Muscle of leg (tissue), 11 donors: ENCODE data around the gene ADIPOR2. TPM values are rescaled to one million over a fixed set of nuclear protein-coding genes. Genes with fewer than 3 reads are reported as not detected.

Experiments
- DNase-seq: peaks from one replicate; pipeline ENCODE4 v3.0.0; 2013
- H3K27ac ChIP-seq: one replicate; pipeline ENCODE4 v1.5.1; 2013; ENCODE audit warnings: mild to moderate bottlenecking, low read length, control low read depth
- H3K27me3 ChIP-seq: one replicate; pipeline ENCODE4 v1.6.1; 2013; ENCODE audit warnings: low read length; ENCODE audit not compliant: control insufficient read depth, insufficient read depth
- H3K36me3 ChIP-seq: one replicate; pipeline ENCODE4 v1.6.1; 2013; ENCODE audit warnings: low read length; ENCODE audit not compliant: control insufficient read depth, insufficient read depth
- H3K4me1 ChIP-seq: one replicate; pipeline ENCODE4 v1.6.1; 2013; ENCODE audit warnings: low read length; ENCODE audit not compliant: control insufficient read depth, insufficient read depth
- H3K4me3 ChIP-seq: one replicate; pipeline ENCODE4 v1.5.1; 2013; ENCODE audit warnings: low read length, control low read depth
- H3K9me3 ChIP-seq: replicated peaks from 2 replicates; pipeline ENCODE4 v1.6.1; 2013; ENCODE audit warnings: low read depth, low read length; ENCODE audit not compliant: control insufficient read depth
- WGBS: methylation state at CpG from one replicate; pipeline ENCODE4 v1.1.5; 2013; ENCODE audit warnings: missing lambda C conversion rate; ENCODE audit not compliant: insufficient coverage; 5-methylcytosine and 5-hydroxymethylcytosine counted together
- polyA plus RNA-seq, 8 donors: library from polyadenylated mRNA; unstranded; fragments of 120-200 nt; gene quantifications; one replicate each; pipeline versions ENCODE4 v1.2.1 to v1.2.3, GENCODE V29; 2013; ENCODE audit warnings: inconsistent platforms in 1 of 8, low replicate concordance in 1 of 8; ENCODE audit not compliant: insufficient read length in 8 of 8, insufficient read depth in 1 of 8
- total RNA-seq: library from RNA; stranded (reverse); fragments of 120-200 nt; gene quantifications from one replicate; pipeline ENCODE4 v1.2.4, GENCODE V29; 2013

Gene ADIPOR2
- total and polyA plus RNA-seq, 9 donors: 18.4 to 30.0 (median 25.1) TPM

GRCh38 chr12:1773937-1774655 is 83.2 kb downstream of the ADIPOR2 start:
- H3K4me1 ChIP-seq: no peaks in the 10 kb centered on the region
- no peaks in the 10 kb centered on the region for H3K27me3 ChIP-seq
- H3K4me3 ChIP-seq: no peak overlapping the region
- peak; percentile 20 for DNase-seq
- no peaks in the 10 kb centered on the region for H3K9me3 ChIP-seq
- H3K36me3 ChIP-seq: peaks cover 6% of the 10 kb centered on the region
- H3K27ac ChIP-seq: no peak overlapping the region
- no CpG with 5 or more reads among the region's 4 CpGs for WGBS

DNA sequence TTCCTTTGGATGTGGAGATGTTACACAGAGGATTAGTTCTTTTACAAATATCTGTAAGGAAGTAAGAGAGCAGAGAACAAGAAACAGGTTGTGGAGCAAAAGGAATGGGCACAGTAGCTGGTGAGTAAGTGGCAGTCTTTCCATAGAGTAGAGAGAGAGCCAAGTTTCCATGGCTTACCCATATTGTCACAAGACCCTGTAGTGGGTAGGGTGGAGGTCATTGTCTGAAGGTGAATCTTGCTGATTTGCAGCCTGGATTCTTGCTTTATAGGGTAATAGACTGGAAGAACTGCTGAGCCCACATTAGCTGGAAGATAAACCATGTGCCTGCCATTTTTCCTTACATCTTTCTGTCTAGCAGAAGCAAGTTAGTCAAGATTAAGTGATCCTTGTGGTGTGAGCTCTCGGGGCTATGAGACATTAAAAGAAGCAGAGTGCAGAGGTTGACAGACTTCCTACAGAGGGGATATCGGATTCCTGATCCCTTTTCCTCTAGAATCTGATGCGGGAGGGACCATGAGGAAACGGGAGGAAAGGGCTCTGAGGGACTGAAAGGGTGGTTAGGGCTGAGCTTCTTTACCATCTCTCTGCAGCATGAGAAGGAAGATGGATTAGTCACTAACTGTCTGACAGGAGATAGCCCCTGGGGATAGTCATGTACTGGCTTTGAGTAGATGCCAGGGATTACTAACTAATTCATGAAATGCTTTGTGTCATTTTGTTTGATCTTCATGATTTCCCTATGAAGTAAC is 85.5 kb downstream of the ADIPOR2 start:
- Histone ChIP-seq H3K4me1 (no peaks in the 10 kb centered on the region), H3K27me3 (no peaks in the 10 kb centered on the region), H3K4me3 (no peak overlapping the region), H3K27ac (no peak overlapping the region), H3K9me3 (no peaks in the 10 kb centered on the region), H3K36me3 (peaks cover 6% of the 10 kb centered on the region)
- 8% methylated on average over 2 of the region's 4 CpGs for WGBS
- DNase-seq: no peak

DNA sequence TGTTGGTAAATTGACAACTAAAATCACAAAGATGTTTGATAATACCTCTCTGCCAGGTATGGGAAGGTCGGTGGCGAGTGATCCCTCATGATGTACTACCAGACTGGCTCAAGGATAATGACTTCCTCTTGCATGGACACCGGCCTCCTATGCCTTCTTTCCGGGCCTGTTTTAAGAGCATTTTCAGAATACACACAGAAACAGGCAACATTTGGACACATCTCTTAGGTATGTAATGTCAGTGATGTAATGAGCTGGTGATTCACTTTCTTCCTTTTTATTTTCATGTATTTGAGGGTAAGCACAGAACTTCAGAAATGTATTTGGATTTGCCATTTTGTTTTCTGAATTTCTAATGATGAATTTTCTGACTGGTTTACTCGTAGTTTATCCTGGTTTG is 86.9 kb downstream of the ADIPOR2 start:
- no peak overlapping the region for H3K27ac ChIP-seq
- no peak for DNase-seq
- H3K4me1 ChIP-seq: no peaks in the 10 kb centered on the region
- no CpG with 5 or more reads among the region's 5 CpGs for WGBS
- H3K4me3 ChIP-seq: no peak overlapping the region
- no peaks in the 10 kb centered on the region for H3K9me3 ChIP-seq
- H3K36me3 ChIP-seq: peaks cover 4% of the 10 kb centered on the region
- no peaks in the 10 kb centered on the region for H3K27me3 ChIP-seq

GRCh38 chr12:1778911-1779310 is 88.0 kb downstream of the ADIPOR2 start:
- WGBS: 100% methylated on average over 1 of the region's 4 CpGs
- Histone ChIP-seq H3K4me1 (no peaks in the 10 kb centered on the region), H3K4me3 (no peak overlapping the region)

DNA sequence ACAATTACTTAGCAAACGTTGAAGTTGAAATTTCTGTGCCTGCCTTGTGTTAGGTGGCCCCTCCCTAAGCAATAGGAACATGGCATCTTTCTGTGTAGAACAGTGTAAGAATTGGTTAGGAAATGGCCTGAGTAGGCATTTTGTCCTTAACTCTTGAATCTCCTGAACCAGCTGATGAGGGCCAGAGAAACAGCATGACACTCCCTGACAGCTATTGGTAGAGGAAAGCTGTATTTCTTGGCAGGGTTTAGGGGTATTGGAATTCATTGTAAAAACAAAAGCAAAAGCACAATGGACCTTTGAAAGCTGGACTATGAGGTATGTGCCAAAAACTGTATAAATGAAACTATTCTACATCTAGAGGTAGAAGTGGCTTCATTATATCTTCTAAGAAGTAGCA is 88.9 kb downstream of the ADIPOR2 start:
- Histone ChIP-seq H3K4me1 (no peaks in the 10 kb centered on the region), H3K27ac (no peak overlapping the region), H3K9me3 (no peaks in the 10 kb centered on the region), H3K27me3 (no peaks in the 10 kb centered on the region), H3K36me3 (peaks cover 10% of the 10 kb centered on the region), H3K4me3 (no peak overlapping the region)
- no CpG with 5 or more reads among the region's 1 CpG for WGBS
- DNase-seq: no peak

More at GRCh38 chr12:1778911-1779310, 88.0 kb downstream of the ADIPOR2 start:
- H3K36me3 ChIP-seq: peaks cover 7% of the 10 kb centered on the region
- no peaks in the 10 kb centered on the region for H3K9me3 ChIP-seq
- no peak overlapping the region for H3K27ac ChIP-seq
- H3K27me3 ChIP-seq: no peaks in the 10 kb centered on the region
- no peak for DNase-seq

GRCh38 chr12:1781772-1782171 is 90.9 kb downstream of the ADIPOR2 start:
- WGBS: 100% methylated on average over 1 of the region's 2 CpGs
- no peaks in the 10 kb centered on the region for H3K9me3 ChIP-seq
- no peak overlapping the region for H3K27ac ChIP-seq
- no peak for DNase-seq
- H3K4me3 ChIP-seq: no peak overlapping the region
- no peaks in the 10 kb centered on the region for H3K27me3 ChIP-seq
- H3K4me1 ChIP-seq: no peaks in the 10 kb centered on the region
- peaks cover 17% of the 10 kb centered on the region for H3K36me3 ChIP-seq

DNA sequence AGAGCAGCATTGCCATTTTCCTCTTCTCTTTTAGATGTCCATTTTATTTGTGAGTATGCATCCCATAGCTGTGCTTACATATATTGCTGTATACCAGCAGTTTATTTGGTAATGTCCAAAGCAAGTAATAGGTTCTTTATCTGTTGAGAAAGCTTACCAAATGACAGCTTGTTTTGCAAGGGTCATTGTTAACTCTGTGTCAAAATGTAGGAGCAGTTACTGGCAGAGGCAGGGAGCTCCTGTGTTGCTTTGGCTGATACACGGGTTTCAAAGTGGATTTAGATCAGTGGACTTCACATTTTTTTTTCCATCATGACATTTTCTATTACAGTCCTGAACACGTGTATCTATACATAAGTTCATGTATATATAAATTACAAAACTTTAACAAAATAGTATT is 91.3 kb downstream of the ADIPOR2 start:
- WGBS: no CpG with 5 or more reads among the region's 2 CpGs
- no peak for DNase-seq
- no peak overlapping the region for H3K4me3 ChIP-seq
- H3K27ac ChIP-seq: no peak overlapping the region
- H3K27me3 ChIP-seq: no peaks in the 10 kb centered on the region
- peaks cover 20% of the 10 kb centered on the region for H3K36me3 ChIP-seq
- H3K4me1 ChIP-seq: no peaks in the 10 kb centered on the region
- H3K9me3 ChIP-seq: no peaks in the 10 kb centered on the region

- no peaks in the 10 kb centered on the region for H3K9me3 ChIP-seq
- peaks cover 5% of the 10 kb centered on the region for H3K4me1 ChIP-seq
- DNase-seq: no peak
- H3K36me3 ChIP-seq: peaks cover 28% of the 10 kb centered on the region
- no peak overlapping the region for H3K27ac ChIP-seq
- H3K27me3 ChIP-seq: no peaks in the 10 kb centered on the region
- H3K4me3 ChIP-seq: no peak overlapping the region
- 44% methylated on average over 3 of the region's 6 CpGs for WGBS
These were observed 96.8 kb downstream of the ADIPOR2 start for GRCh38 chr12:1787714-1788113.

- no CpG with 5 or more reads among the region's 7 CpGs for WGBS
- H3K4me1 ChIP-seq: peaks cover 24% of the 10 kb centered on the region
- H3K27me3 ChIP-seq: no peaks in the 10 kb centered on the region
- H3K9me3 ChIP-seq: no peaks in the 10 kb centered on the region
- H3K36me3 ChIP-seq: peaks cover 22% of the 10 kb centered on the region
- no peak overlapping the region for H3K27ac ChIP-seq
- H3K4me3 ChIP-seq: no peak overlapping the region
- DNase-seq: no peak
These were observed 99.6 kb downstream of the ADIPOR2 start for GRCh38 chr12:1790444-1790843.

DNA sequence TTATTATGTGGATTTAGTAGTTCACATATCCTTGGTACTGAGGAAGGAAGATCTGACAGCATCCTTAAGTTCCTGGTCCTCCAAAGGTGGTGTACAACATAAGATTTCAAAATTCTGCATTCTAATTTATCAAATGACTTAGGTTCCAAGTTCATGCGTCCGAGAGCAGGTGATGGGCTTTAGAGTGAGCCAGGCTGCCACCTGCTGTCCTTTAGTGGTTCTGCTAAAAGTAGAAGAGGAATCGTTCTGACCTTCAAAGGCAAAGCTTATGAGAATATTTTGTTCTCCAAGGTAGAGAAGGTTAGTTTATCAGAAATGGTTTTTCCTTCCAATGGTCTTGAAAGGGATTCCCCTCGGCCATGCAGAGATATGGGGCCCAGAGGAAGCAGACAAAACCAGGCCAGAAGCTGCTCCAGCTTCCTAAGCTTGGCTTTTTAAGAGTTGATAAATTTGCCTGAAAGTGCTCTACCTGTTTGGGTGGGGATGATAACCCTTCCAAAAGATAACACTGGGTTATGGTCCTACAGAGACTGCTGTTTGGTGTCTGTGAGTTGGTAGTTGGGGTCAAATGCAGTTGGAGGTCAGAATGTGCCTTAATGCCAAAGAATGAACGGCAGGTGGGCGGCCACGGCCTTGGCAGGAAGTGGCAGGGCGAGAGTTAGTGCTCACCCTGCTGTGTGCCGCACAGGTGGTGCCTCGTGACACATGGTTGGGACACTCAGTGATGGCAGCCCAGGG is 100.4 kb downstream of the ADIPOR2 start:
- Histone ChIP-seq H3K4me1 (peaks cover 31% of the 10 kb centered on the region), H3K9me3 (no peaks in the 10 kb centered on the region), H3K36me3 (peaks cover 17% of the 10 kb centered on the region), H3K4me3 (no peak overlapping the region), H3K27me3 (no peaks in the 10 kb centered on the region), H3K27ac (no peak overlapping the region)
- DNase-seq: peak; percentile 78
- WGBS: 66% methylated on average over 7 of the region's 10 CpGs
